Endodermal cell (in vitro differentiated cells): ENCODE measurements around the gene ARHGEF10L. TPM values are rescaled to one million over a fixed set of nuclear protein-coding genes. Genes with fewer than 3 reads are reported as not detected.

Source experiments
- DNase-seq: peaks from one replicate; pipeline ENCODE4 v3.0.0-alpha.2; 2017
- H3K27ac ChIP-seq: 2 replicates; pipeline ENCODE4 v1.5.1; 2013; ENCODE audit warnings: mild to moderate bottlenecking, low read depth, low read length, moderate library complexity
- H3K27me3 ChIP-seq: 2 replicates; pipeline ENCODE4 v1.6.1; 2013; ENCODE audit warnings: mild to moderate bottlenecking, low read length, moderate library complexity; ENCODE audit not compliant: insufficient read depth, control insufficient read depth, poor library complexity, severe bottlenecking
- H3K36me3 ChIP-seq: 2 replicates; pipeline ENCODE4 v1.7.0; 2013; ENCODE audit warnings: mild to moderate bottlenecking, low read length, moderate library complexity; ENCODE audit not compliant: control insufficient read depth, insufficient read depth
- H3K4me1 ChIP-seq: one replicate; pipeline ENCODE4 v1.7.0; 2013; ENCODE audit warnings: low read length; ENCODE audit not compliant: control insufficient read depth, insufficient read depth
- H3K4me3 ChIP-seq: 2 replicates; pipeline ENCODE4 v1.5.1; 2013; ENCODE audit warnings: mild to moderate bottlenecking, low read length, moderate library complexity
- H3K9ac ChIP-seq: 2 replicates; pipeline ENCODE4 v1.6.1; 2013; ENCODE audit warnings: mild to moderate bottlenecking, low read length, moderate library complexity; ENCODE audit not compliant: poor library complexity, severe bottlenecking; ENCODE audit errors: extremely low read depth
- H3K9me3 ChIP-seq: 2 replicates; pipeline ENCODE4 v1.6.1; 2013; ENCODE audit warnings: mild to moderate bottlenecking, low read length, moderate library complexity; ENCODE audit not compliant: control insufficient read depth
- H3K27ac Mint-ChIP-seq: 2 replicates; pipeline ENCODE4 v1.8.0; 2020; ENCODE audit warnings: mixed read lengths
- H3K27me3 Mint-ChIP-seq: 2 replicates; pipeline ENCODE4 v1.8.0; 2021; ENCODE audit warnings: mild to moderate bottlenecking, mixed read lengths; ENCODE audit not compliant: insufficient read depth
- H3K36me3 Mint-ChIP-seq: 2 replicates; pipeline ENCODE4 v1.8.0; 2020; ENCODE audit warnings: low read depth, mixed read lengths
- H3K4me1 Mint-ChIP-seq: 2 replicates; pipeline ENCODE4 v1.8.0; 2020; ENCODE audit warnings: mixed read lengths
- H3K4me3 Mint-ChIP-seq: 2 replicates; pipeline ENCODE4 v1.8.0; 2020; ENCODE audit warnings: mild to moderate bottlenecking, moderate library complexity, mixed read lengths
- H3K9me3 Mint-ChIP-seq: 2 replicates; pipeline ENCODE4 v1.8.0; 2020; ENCODE audit warnings: mild to moderate bottlenecking, mixed read lengths
- WGBS, 2 experiments: methylation state at CpG; one replicate each; pipeline versions ENCODE4 v1.1.5 to v1.1.7; 2013; ENCODE audit warnings: missing lambda C conversion rate in 2 of 2, mixed read lengths in 1 of 2; ENCODE audit not compliant: insufficient coverage in 1 of 2, insufficient read length in 1 of 2; 5-methylcytosine and 5-hydroxymethylcytosine counted together
- total RNA-seq, 2 donors: library from RNA; stranded (reverse); fragmentation: NEBNext Ultra II Directional in 1 of 2; extraction: Animal tissue kit (Norgen Biotek cat#: 25700) in 1 of 2; gene quantifications; 2 replicates in 1 of 2; 3 replicates in 1 of 2; pipeline ENCODE4 v1.2.1, GENCODE V29; 2021
- TF ChIP-seq, protein P1 (sequence below): fragments of 200-600 bp; sonication (generic); conservative IDR thresholded peaks from 2 replicates; pipeline ENCODE4 v1.5.0; 2021; ENCODE audit warnings: antibody characterized with exemption, mild to moderate bottlenecking

The ARHGEF10L gene
- total RNA-seq, 2 donors from 2014 or later: 5.2 to 10.5 TPM

DNA sequence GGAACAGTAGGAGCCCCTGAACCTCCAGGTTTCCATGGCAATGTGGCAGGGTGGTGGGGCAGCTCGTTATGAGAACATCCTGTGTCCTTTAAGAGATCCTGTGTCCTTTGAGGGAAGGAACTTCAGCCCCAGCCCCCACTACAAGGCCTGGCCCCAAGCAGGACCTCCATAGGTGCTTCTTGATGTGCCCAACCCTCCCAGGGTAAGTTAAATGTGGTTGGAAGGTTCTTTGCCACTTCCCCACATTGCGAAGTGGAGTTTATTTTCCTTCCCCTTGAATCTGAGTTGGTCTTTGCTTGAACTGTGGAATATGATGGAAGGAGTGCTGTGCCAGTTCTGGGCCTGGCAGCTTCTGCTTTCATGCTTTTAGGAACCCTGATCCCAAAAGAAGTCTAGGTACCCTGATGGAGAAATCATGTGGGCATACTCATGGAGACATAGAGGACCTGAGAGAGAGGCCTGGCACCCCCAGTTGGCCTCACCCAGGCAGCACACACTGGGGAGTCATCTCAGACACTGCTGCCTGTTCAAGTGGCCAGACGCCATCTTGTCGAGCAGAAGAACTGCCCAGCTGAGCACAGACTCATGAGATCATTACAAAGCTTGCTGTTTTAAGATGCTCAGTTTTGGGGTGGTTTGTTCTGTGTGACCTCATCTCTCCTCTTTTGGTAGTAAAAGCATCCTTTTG lies 171.5 kb downstream of the ARHGEF10L start:
- peaks cover 25% of the 10 kb centered on the region for H3K9me3 ChIP-seq
- peaks cover 90% of the 10 kb centered on the region for H3K27me3 ChIP-seq
- Mint-ChIP-seq H3K4me1 (no peaks in the 10 kb centered on the region), H3K27me3 (peaks cover 88% of the 10 kb centered on the region), H3K9me3 (peaks cover 29% of the 10 kb centered on the region), H3K36me3 (peaks cover 3% of the 10 kb centered on the region), H3K4me3 (no peak overlapping the region), H3K27ac (no peak overlapping the region)
- no peak overlapping the region for H3K9ac ChIP-seq
- no peak overlapping the region for H3K4me3 ChIP-seq
- WGBS, 2 experiments: 81 to 87% methylated on average over 4 of the region's 4 CpGs
- TF ChIP-seq, protein P1, sequence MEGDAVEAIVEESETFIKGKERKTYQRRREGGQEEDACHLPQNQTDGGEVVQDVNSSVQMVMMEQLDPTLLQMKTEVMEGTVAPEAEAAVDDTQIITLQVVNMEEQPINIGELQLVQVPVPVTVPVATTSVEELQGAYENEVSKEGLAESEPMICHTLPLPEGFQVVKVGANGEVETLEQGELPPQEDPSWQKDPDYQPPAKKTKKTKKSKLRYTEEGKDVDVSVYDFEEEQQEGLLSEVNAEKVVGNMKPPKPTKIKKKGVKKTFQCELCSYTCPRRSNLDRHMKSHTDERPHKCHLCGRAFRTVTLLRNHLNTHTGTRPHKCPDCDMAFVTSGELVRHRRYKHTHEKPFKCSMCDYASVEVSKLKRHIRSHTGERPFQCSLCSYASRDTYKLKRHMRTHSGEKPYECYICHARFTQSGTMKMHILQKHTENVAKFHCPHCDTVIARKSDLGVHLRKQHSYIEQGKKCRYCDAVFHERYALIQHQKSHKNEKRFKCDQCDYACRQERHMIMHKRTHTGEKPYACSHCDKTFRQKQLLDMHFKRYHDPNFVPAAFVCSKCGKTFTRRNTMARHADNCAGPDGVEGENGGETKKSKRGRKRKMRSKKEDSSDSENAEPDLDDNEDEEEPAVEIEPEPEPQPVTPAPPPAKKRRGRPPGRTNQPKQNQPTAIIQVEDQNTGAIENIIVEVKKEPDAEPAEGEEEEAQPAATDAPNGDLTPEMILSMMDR: no peak
- H3K36me3 ChIP-seq: no peaks in the 10 kb centered on the region
- H3K4me1 ChIP-seq: no peaks in the 10 kb centered on the region
- no peak overlapping the region for H3K27ac ChIP-seq
- DNase-seq: no peak

DNA sequence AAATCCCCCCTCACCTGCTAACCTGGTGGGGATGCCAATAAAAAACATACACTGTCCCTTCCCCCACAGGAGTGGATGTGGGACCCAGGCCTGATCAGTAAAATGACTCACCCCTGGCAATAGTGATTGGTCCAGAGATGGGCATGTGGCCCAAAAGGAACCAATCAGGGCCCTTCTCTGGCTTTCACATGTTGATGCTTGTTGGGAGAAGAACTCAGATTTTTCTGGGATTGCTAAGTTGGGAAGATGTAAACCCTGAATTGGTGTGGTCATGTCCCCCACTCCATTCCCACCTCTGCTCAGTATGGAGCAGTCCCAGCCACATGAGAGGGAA lies 172.0 kb downstream of the ARHGEF10L start:
- H3K4me3 Mint-ChIP-seq: no peak overlapping the region
- no peaks in the 10 kb centered on the region for H3K4me1 Mint-ChIP-seq
- Histone ChIP-seq H3K27me3 (peaks cover 88% of the 10 kb centered on the region), H3K27ac (no peak overlapping the region), H3K4me1 (no peaks in the 10 kb centered on the region), H3K4me3 (no peak overlapping the region), H3K9ac (no peak overlapping the region), H3K9me3 (peaks cover 25% of the 10 kb centered on the region), H3K36me3 (no peaks in the 10 kb centered on the region)
- peaks cover 29% of the 10 kb centered on the region for H3K9me3 Mint-ChIP-seq
- peaks cover 86% of the 10 kb centered on the region for H3K27me3 Mint-ChIP-seq
- peaks cover 3% of the 10 kb centered on the region for H3K36me3 Mint-ChIP-seq
- DNase-seq: no peak
- H3K27ac Mint-ChIP-seq: no peak overlapping the region
- TF ChIP-seq, protein P1: no peak

DNA sequence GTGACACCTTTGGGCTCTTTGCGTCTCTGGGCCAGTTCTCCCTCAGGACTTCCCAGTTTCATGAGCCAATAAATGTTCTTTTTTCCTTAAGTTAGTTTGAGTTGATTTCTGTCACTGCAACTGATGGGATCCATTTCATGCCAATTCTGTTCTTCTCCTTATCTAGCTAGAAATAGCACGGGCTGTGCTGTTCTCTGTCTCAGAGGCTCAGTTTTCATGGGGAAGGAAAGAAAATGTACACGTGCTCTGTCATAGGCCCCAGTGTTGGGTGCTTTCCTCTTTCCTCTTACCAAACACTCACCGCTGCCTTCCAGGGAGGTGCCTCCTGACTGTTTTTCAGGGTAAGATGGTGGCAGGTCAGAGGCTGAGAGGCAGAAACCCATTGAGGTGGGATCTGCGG lies 172.4 kb downstream of the ARHGEF10L start:
- TF ChIP-seq, protein P1: no peak
- Mint-ChIP-seq H3K4me3 (no peak overlapping the region), H3K36me3 (peaks cover 3% of the 10 kb centered on the region), H3K27me3 (peaks cover 84% of the 10 kb centered on the region), H3K9me3 (peaks cover 29% of the 10 kb centered on the region), H3K27ac (no peak overlapping the region), H3K4me1 (no peaks in the 10 kb centered on the region)
- WGBS, 2 experiments: 83 to 92% methylated on average over 1 to 5 of the region's 5 CpGs
- DNase-seq: no peak
- Histone ChIP-seq H3K27me3 (peaks cover 84% of the 10 kb centered on the region), H3K27ac (no peak overlapping the region), H3K9me3 (peaks cover 25% of the 10 kb centered on the region), H3K36me3 (no peaks in the 10 kb centered on the region), H3K4me1 (no peaks in the 10 kb centered on the region), H3K4me3 (no peak overlapping the region), H3K9ac (no peak overlapping the region)
